GM21737 (cell line): ENCODE measurements around the gene ENPP3.

ENCODE experiments used
- ATAC-seq: cut with Tn5 transposase; IDR thresholded peaks from one replicate; pipeline ENCODE4 v1.9.1; 2021; ENCODE audit warnings: mild to moderate bottlenecking, moderate library complexity; ENCODE audit not compliant: unreplicated experiment

ENPP3 gene

DNA sequence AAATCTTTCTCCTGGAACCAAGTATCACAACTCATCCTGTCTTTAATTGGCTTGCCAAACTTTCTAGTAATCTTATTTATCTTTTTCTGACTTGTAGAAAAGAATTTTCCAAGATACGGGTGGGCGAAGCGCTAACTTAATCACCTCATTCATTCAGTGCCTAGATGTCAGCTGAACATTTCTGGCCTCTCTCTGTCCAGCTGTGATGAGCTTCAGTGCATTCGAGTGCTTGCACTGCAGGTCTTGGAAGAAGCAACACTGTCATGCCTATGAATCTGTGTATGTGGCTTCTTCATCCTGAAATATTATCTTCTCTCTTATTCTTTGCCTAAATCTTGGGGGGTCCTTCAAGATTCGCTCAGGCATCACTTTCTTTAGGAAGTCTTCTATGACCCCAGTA, 154.4 kb downstream of the ENPP3 start:
- no peak for ATAC-seq

DNA sequence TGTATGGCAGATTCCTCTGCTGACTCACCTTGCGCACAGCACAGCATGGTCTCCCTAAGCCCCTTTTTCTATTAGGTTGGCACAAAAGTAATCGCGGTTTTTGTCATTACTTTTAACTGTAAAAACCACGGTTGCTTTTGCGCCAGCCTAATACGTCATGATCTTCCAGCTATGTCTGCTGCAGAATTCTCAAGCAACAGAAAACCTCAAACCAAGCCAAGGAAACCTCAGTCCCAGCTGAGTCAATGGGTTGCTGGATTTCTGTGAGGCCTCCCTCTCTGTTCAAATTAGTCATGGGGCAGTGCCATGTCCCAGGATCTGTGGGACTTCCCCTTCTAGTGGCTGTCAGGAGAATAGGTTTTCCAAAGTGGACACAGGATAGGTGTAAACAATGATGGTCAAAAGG, 155.0 kb downstream of the ENPP3 start:
- no peak for ATAC-seq

DNA sequence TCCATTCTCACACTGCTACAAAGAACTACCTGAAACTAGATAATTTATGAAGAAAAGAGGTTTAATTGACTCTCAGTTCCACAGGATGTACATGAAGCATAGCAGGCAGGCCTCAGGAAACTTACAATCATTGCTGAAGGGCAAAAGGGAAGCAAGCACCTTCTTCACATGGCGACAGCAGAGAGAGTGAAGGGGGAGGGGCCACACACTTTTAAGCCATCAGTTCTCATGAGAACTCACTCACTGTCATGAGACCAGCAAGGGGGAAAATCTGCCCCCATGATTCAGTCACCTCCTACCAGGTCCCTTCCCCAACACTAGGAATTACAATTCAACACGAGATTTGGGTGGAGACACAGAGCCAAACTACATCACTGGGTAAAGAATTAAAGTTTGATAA, 158.3 kb downstream of the ENPP3 start:
- no peak for ATAC-seq
